K562 (cell line): ENCODE measurements around the gene FUCA2. TPM values are rescaled to one million over a fixed set of nuclear protein-coding genes. Genes with fewer than 3 reads are reported as not detected.

Source experiments
- BRD4 ChIP-seq: fragments of 200-600 bp; sonication (generic); IDR thresholded peaks from 2 replicates; pipeline ENCODE4 v1.6.1; 2017; ENCODE audit warnings: inconsistent platforms
- CREB1 ChIP-seq, 2 experiments: sonication (generic) in 1 of 2; formaldehyde crosslinking in 1 of 2; IDR thresholded peaks; 2 replicates each; pipeline versions ENCODE4 v1.6.1 to v1.8.0; 2012 to 2022; ENCODE audit warnings: inconsistent platforms in 1 of 2, mild to moderate bottlenecking in 1 of 2, missing genetic modification reagents in 1 of 2, moderate library complexity in 1 of 2
- CREM ChIP-seq: IDR thresholded peaks from 2 replicates; pipeline ENCODE4 v1.6.1; 2014; ENCODE audit warnings: antibody characterized with exemption, low read depth
- PRDM10 ChIP-seq: fragments of 450-650 bp; IDR thresholded peaks from 2 replicates; pipeline ENCODE4 v1.6.1; 2018; ENCODE audit not compliant: partially characterized antibody
- SFPQ ChIP-seq: fragments of 200-400 bp; formaldehyde crosslinking; IDR thresholded peaks from 2 replicates; pipeline ENCODE4 v1.6.1; 2017; ENCODE audit warnings: mild to moderate bottlenecking, low read depth, low read length, moderate library complexity
- SNAPC5 ChIP-seq: fragments of 250-450 bp; sonication (Bioruptor Pico); IDR thresholded peaks from 2 replicates; pipeline ENCODE4 v1.8.0; 2021; ENCODE audit warnings: moderate library complexity, mild to moderate bottlenecking, inconsistent platforms
- SP1 ChIP-seq: sonication (generic); formaldehyde crosslinking; IDR thresholded peaks from 2 replicates; pipeline ENCODE4 v1.8.1; 2022; ENCODE audit warnings: mild to moderate bottlenecking, missing genetic modification reagents
- SP2 ChIP-seq: IDR thresholded peaks from 2 replicates; pipeline ENCODE4 v1.6.1; 2011; ENCODE audit warnings: mild to moderate bottlenecking, low read depth, low read length, moderate library complexity; ENCODE audit not compliant: poor library complexity, severe bottlenecking; ENCODE audit errors: extremely low read depth
- ZBTB40 ChIP-seq, 2 experiments: fragments of 450-650 bp in 1 of 2; sonication (generic) in 1 of 2; formaldehyde crosslinking in 1 of 2; IDR thresholded peaks; 2 replicates each; pipeline versions ENCODE4 v1.7.1 to v1.9.0; 2016 to 2022; ENCODE audit warnings: inconsistent platforms in 1 of 2, mild to moderate bottlenecking in 1 of 2, missing genetic modification reagents in 1 of 2
- polyA plus RNA-seq, 8 experiments: library from polyadenylated mRNA; depleted of rRNA in 4 of 8; stranded (reverse) in 5 of 8; unstranded in 3 of 8; fragments of >200 nt; fragmentation: Nextera tagmentation in 2 of 8; fragmentation: Illumina TruSeq in 1 of 8; extraction: Ambion mirVana in 2 of 8; extraction: Trizol in 1 of 8; gene quantifications; 2 replicates each; pipeline versions ENCODE4 v1.2.1 to v1.2.3, GENCODE V29; 2011 to 2014; ENCODE audit warnings: inconsistent platforms in 1 of 8, missing spikeins in 1 of 8
- total RNA-seq, 7 experiments: library from RNA; depleted of rRNA in 6 of 7; stranded (reverse); fragments of >200 nt in 6 of 7; fragmentation: Illumina TruSeq in 2 of 7; extraction: Trizol in 2 of 7; gene quantifications; 2 replicates each; pipeline versions ENCODE4 v1.2.1 to v1.2.3, GENCODE V29; 2011 to 2021; ENCODE audit warnings: low replicate concordance in 1 of 7

FUCA2 gene
- total and polyA plus RNA-seq, 9 of the 15 experiments (the other 6 are each of a cell fraction or from before 2014, with no cell fraction given): 20.6 to 112 (median 79.3) TPM

GRCh38 chr6:143510991-143511891 lies at the start of gene FUCA2 (continued):
- peak; percentile 80 for TF ChIP-seq ZBTB40 (IDR thresholded peaks at IDR 0.05)
- TF ChIP-seq ZBTB40 (CRISPR knock-in tag; IDR thresholded peaks at IDR 0.05): no peak
- no peak for TF ChIP-seq SP2
- TF ChIP-seq SNAPC5 (CRISPR knock-in tag): no peak
- peak; percentile 67 for TF ChIP-seq CREM
- TF ChIP-seq CREB1 (IDR thresholded peaks at IDR 0.05): peak; percentile 40; the same call in 1 of the 2 replicates
- peak; percentile 61; the same call in 1 of the 2 replicates for TF ChIP-seq CREB1 (CRISPR knock-in tag; IDR thresholded peaks at IDR 0.05)
- TF ChIP-seq SFPQ: no peak
- peak; percentile 94 for TF ChIP-seq BRD4
- peak; percentile 47; the same call in 1 of the 2 replicates for TF ChIP-seq SP1 (CRISPR knock-in tag)
- TF ChIP-seq PRDM10: peak; percentile 61
